Breast epithelium (tissue), 3 donors: Measurements from ENCODE around the gene KCNK10.

Experiments
- CTCF ChIP-seq, 3 donors: fragments of 450-650 bp; IDR thresholded peaks; one replicate each; pipeline ENCODE4 v1.5.1; 2016 to 2017; ENCODE audit warnings: antibody characterized with exemption in 3 of 3, mild to moderate bottlenecking in 3 of 3, moderate library complexity in 3 of 3
- POLR2A ChIP-seq: fragments of 450-650 bp; IDR thresholded peaks from one replicate; pipeline ENCODE4 v1.6.1; 2016; ENCODE audit warnings: antibody characterized with exemption, mild to moderate bottlenecking, moderate library complexity
- POLR2AphosphoS5 ChIP-seq, 3 donors: sonication (generic); formaldehyde crosslinking; IDR thresholded peaks; one replicate each; pipeline ENCODE4 v1.6.1; 2017; ENCODE audit warnings: antibody characterized with exemption in 3 of 3

- TF ChIP-seq CTCF (IDR thresholded peaks at IDR 0.05) (no peak), POLR2AphosphoS5 (IDR thresholded peaks at IDR 0.05) (no peak), POLR2A (no peak)
Measured at GRCh38 chr14:88166616-88167015, 156.5 kb downstream of the KCNK10 start.
